GM18858 (cell line): ENCODE results near the gene DCXR.

Source experiments
- ATAC-seq: cut with Tn5 transposase; IDR thresholded peaks from one replicate; pipeline ENCODE4 v1.9.1; 2021; ENCODE audit not compliant: unreplicated experiment

Gene DCXR

DNA sequence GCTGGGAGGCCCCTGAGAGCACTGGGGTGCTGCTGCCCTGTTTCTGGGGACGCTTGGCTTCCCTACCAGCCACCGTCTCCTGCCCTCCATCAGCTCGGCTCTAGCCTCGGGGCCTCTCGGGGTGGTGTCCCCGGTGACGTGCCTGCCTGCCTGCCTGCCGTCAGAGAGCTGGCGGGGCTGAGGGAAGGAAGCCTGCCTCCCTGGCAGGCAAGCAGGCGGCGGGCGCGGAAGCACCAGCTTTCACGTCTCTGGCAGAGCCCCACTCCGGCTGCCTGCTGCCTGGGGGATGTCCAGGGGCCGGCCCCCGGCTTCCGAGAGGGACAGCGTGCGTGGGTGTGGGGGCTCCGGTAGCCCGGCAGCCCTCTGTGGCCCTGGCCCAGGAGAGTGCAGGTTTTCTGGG lies 24.2 kb downstream of the DCXR start:
- ATAC-seq, result no peak

GRCh38 chr17:82012640-82013295 lies 24.7 kb downstream of the DCXR start:
- ATAC-seq, result no peak

DNA sequence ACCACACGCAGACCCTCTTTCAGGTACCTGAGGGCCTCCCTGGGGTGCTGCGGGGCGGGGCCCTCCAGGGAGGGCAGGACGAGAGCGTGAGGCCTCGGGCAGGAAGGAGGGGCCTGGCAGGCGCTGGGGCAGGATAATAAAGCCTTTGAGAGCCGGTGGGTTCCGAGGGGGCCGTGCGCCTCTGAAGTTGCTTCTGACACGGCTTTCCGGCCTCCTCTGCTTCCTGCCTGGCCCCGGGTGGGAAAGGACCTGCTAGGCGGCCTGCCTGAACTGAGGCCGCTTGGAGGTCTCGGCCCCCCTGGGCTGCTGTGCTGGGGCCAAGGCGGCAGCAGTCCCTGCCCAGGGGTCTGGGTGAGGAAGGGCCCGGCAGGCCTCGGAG lies 25.2 kb downstream of the DCXR start:
- no peak for ATAC-seq

GRCh38 chr17:82011617-82012187 lies 25.8 kb downstream of the DCXR start:
- no peak for ATAC-seq

GRCh38 chr17:82010575-82011525 lies 26.6 kb downstream of the DCXR start:
- ATAC-seq, result no peak

DNA sequence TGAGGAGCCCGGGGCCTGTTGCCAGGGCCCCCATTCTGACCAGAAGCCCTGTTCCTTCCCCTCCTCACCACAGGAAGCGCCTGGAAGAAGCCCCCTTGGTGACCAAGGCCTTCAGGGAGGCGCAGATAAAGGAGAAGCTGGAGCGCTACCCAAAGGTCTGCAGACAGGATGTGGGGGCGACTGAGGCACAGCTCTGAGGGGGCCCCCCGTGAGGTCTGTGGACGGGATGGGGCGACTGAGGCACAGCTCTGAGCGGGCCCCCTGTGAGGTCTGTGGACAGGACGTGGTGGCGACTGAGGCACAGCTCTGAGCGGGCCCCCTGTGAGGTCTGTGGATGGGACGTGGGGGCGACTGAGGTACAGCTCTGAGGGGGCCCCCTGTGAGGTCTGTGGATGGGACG lies 28.1 kb downstream of the DCXR start:
- no peak for ATAC-seq

DNA sequence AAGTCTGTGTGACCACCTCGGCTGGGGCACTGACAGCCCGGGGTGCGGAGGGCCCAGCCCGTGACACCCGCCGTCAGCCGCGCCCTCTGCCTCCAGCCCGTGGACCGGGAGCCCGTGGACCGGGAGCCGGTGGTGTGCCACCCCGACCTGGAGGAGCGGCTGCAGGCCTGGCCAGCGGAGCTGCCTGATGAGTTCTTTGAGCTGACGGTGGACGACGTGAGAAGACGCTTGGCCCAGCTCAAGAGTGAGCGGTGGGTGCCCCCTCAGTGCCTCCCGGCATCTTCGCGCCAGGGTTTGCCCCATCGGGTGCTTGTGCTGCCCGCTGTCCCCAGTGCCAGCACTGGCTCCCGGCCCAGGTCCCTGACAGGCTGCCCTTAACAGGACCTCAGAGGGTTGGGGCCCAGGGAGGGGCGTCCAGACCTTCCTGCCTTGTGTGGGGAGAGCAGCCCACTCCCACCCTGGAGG lies 28.5 kb downstream of the DCXR start:
- no peak for ATAC-seq

GRCh38 chr17:82008258-82008940 lies 29.1 kb downstream of the DCXR start:
- ATAC-seq, result no peak

- no peak for ATAC-seq
These were observed 29.8 kb downstream of the DCXR start for GRCh38 chr17:82007495-82008257.

- ATAC-seq, result no peak
These were observed 30.3 kb downstream of the DCXR start for GRCh38 chr17:82007228-82007494.

GRCh38 chr17:82006468-82007227 lies 30.8 kb downstream of the DCXR start:
- ATAC-seq, result no peak

- ATAC-seq, result no peak
These were observed 31.7 kb downstream of the DCXR start for GRCh38 chr17:82005701-82006348.

GRCh38 chr17:82004517-82005455 lies 32.7 kb downstream of the DCXR start:
- no peak for ATAC-seq

DNA sequence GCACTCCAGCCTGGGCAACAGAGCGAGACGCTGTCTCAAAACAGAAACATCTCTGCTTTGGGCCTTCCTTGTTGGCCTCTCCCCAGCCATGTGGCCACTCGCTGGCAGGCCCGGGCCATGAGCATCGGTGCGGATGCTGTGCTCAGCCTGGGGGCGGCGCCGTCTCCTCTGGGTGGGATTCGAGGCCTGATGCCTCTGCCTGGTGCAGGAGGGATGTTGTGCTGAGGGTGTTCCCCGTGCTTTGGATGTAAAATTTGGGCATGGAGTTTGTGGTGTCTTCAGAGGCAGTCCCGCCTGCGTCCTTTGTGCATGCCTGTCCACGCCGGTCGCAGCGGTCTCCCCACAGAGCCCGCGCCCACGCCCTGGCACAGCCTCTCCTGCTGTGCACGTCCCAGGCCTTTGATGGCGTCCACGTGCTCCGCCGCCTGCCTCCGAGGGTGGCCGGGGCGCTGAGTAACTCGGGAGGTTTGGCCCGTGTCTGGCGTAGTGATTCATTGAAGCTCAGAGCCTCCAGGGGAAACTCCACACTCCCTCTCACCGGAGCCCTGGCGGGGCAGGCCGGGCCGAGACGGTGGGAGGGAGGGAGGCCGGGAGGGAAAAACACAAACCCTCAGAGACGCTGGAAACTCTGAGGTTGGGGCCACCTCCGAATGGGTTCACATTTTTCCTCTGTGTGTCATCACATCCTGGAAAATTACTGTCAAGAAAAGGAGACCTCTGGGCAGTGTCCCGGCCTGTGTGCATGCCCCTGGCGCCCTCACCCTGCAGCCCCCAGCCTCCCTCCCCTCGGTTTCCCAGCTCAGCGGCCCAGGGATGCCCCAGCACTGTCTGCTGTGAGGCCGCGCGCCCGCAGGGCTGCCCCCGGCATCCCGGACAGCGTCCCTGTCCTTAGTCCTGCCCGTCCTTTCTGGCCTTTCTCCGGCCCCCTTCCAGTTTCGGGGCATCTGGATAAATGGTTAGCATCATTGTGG lies 33.8 kb downstream of the DCXR start:
- ATAC-seq, result no peak

GRCh38 chr17:82001571-82002056 lies 35.9 kb downstream of the DCXR start:
- ATAC-seq, result no peak

DNA sequence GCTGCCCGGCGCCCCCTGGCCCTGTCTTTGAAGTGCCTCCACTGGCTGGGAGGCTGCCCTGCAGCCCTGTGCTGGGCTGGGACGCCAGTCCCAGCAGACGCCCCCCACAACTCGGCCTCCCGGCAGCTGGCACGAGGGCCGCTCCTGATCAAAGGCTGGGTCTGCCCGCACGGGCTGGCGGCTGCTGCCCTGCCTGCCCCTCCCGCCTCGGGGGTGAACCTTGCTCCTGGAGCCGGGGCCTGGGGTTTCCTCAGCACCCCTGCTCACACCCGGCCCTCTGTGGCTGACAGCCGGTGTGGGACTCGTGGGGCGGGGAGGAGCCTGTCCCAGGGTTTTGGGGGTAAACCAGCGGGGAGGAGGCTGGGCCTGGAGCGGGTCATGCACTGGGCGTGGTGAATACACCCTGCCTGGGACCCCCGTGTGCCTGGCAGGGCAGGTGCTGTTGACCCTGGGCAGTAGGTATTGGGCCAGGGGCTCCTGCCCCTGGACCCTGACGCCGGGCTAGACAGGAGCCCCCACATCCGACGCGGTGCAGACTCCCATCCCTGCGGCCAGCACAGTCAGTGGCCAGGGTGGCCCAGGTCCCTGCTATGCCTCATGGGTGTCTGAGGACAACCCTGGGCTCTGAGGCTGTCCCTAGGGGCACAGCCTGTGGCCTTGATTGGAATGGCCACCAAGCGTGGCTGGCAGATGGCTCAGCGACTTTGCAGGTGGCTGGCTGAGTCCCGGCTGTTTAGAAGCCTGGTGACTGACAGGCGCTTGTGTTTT lies 36.5 kb downstream of the DCXR start:
- ATAC-seq, result no peak
